GM19324 (cell line): ENCODE data around the gene SPCS2.
A peak's percentile ranks its signal among the peaks of the same experiment; 100 is the strongest.

Source experiments
- ATAC-seq: cut with Tn5 transposase; IDR thresholded peaks from one replicate; pipeline ENCODE4 v1.9.1; 2021; ENCODE audit warnings: mild to moderate bottlenecking, moderate library complexity; ENCODE audit not compliant: unreplicated experiment, low FRiP score

The SPCS2 gene

DNA sequence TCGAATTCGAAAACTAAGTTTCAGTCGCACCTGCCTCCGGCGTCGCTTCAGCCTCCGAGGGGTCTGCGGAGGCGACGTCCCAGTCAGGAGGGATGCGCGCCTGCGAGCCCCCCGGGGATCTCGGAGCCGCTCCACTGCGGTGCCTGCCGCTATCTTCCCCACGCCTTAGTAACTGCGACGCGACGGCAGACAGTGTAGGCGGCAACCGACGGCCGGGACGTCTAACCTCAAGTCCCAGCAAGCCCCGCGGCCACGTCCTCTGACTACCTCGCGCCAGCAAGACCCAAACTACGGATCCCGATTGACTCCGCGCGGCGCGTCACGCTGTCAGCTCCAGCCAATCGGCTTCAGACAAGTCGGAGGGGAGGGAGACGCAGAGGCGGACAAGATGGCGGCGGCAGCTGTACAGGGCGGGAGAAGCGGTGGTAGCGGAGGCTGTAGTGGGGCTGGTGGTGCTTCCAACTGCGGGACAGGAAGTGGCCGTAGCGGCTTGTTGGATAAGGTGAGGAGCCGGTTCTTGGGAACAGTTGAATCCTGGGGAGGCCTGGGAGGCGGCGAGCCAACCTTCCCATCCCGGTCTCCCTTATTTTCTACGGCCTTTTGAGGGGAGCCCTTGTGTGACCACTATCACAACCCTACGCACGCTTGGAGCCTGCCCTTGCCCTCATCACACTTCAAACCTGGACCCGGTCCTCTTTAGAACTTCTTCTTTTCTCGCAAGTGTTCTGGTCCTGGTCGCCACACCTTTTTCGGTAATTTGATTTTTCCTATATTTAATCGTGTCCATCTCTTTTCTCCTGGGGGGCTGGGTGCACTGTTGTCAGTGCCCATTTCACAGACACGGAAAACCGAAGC, at the start of gene SPCS2, which contains the start of gene XRRA1:
TSS of gene SPCS2 (plus strand) at position 369 of the 855 bp plus-strand sequence. CDS start at position 389, 20 bp downstream.
TSS of gene XRRA1 (minus strand) at position 194 of the 855 bp plus-strand sequence. CDS start 8,213 bp downstream, outside the sequence.
- peak; percentile 87 for ATAC-seq

DNA sequence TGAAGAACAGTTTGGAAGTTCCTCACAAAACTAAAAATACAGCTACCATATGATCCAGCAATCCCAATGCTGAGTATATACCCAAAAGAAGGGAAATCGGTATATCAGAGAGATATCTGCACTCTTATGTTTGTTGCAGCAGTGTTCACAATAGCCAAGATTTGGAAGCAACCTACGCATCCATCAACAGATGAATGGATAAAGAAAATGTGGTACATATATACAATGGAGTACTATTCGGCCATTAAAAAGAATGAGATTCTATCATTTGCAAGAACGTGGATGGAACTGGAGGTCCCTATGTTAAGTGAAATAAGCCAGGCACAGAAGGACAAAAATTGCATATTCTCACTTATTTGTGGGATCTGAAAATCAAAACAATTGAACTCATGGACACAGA, 46.7 kb upstream of the SPCS2 start:
- no peak for ATAC-seq

DNA sequence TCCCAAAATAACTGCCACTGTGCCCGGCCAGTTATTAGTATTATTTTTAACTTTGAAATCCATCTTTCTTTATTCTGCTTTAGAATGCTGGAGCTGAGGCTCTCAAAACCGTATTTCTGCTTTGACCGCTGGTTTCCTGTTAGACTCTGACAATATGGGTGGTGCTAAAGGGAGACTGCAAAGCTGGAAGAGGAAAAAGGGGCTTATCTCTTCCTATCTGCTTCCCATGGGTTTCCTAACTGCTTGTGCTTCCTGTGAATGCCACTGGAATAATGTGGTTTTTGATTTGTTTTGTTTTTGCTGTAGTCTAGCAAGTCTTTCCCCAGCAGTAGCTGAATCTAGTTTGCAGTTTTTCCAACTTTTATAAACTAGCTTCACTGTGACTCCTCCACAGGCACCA, 43.7 kb upstream of the SPCS2 start:
- ATAC-seq, result no peak

DNA sequence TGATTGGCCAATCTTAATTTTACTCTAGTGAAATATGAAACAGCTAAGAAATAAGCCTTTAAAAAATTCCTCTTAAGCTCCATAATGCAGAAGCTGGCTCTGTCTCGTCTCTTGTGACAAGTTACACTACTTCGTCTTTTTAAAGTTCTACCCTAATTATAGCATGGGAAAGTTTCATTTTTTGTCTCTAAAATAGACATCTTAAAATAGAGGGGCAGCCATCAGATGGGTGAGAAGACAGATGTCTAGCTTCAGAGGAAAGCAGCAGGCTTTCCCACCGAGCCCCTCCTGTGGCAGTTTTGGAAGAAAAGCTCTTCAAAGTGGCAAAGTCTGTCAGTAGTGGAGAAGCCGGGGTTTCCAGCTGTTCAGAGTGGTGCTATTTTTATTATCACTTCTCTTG, 39.7 kb upstream of the SPCS2 start:
- no peak for ATAC-seq

DNA sequence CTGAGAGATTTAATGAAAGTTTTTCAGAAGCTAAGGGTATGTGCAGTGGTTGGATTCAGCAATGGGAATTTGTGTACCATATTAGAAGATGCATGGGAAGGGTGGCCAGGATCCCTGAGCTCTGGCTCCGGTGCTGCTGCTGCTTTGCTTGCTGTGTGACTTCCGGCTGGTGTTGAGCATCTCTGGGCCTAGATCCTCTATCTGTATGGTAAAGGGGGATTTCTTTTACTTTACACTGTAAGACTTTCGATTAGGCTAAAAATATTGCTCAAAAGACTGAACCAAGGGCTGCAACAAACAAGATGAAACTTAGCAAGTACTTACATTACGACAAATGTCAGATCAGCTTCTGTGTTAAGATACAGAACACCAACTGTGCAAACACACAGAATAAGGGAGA, 39.3 kb upstream of the SPCS2 start:
- ATAC-seq, result no peak

DNA sequence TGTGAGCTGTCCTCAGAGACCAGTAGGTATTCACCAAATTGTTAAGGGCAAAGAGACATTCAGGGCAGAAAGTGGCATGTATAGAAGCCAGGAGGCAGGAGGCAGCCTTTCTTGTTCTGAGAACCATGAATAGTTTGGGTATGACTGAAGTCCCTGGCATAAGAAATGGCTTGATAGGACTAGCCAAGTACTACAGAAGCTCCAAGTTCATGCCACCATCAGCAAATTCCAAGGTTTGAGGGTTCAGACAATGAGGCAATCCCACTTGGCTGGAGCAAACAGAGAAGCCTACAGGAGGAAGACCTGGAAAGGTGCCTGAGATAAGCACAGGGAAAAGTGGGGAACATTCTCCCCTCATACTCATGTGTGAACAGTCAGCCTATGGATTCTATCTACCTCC, 25.9 kb upstream of the SPCS2 start:
- ATAC-seq, result no peak

DNA sequence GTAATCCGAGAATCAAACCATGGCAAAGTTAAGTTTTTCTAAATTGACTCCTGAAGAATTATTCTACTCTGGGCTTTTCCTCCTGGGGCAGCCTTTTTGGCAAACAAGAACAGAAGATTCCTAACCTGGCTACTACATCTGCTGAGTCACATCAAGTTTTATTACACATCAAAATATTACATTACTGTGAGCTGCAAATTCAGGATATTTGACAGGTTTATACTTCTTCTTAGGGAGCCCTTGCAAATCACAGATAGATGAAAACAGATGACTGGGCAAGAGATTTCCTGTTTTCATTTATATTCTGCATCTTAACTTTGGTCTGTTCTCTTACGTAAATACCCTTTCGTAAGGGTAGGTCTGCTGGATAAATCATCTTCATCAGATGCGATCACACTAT, 23.8 kb upstream of the SPCS2 start:
- no peak for ATAC-seq

DNA sequence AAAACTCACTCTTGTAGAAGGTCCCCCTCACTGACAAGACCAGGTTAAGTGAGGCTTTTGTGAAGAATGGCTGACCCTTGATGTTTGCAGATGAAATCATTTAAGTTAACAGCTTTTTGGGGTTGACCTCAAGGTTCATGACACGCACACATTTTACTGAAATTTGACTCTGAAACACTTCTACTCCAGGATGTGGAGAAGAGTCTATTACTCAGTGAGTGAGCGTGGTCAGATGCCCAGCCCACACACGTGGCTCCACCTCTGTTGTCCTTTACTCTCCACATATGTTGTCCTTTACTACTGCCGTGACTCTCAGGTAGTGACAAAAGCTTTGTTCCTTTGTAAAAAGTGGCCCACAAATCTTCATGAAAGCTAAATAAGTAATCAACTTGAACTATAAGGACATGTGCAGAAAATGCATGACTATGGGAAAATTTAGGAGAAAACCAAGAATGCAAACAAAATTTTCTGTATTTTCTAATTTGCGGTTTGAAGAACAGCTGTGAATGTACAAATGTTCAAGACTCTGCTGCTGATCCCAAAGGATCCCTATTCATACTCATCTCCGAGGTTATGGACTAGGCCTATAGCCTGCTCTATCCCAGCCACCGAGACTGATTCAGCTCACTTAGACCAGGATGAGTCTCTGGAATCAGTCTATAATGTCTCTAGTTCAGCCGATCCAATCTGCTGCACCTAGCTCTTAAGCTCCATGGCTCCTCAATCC, 22.6 kb upstream of the SPCS2 start:
- no peak for ATAC-seq

DNA sequence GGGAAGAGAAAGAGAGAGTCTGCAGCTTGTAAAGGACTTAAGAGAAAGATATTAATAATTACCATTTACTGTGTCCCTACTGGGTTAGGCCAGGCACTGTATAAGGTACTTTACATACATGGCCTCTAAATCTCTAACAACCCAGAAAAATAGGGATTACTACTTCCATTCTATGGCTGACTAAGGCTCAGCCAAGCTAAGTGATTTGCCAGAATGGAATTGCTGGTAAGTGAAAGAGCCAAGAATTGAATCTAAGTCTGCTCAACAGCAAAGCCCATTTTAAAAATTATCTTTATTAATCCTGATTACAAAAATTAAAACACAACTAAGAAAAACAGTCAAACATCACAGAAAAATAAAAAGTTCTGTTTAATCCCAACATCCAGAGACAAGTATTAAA, 21.6 kb upstream of the SPCS2 start:
- ATAC-seq, result no peak

DNA sequence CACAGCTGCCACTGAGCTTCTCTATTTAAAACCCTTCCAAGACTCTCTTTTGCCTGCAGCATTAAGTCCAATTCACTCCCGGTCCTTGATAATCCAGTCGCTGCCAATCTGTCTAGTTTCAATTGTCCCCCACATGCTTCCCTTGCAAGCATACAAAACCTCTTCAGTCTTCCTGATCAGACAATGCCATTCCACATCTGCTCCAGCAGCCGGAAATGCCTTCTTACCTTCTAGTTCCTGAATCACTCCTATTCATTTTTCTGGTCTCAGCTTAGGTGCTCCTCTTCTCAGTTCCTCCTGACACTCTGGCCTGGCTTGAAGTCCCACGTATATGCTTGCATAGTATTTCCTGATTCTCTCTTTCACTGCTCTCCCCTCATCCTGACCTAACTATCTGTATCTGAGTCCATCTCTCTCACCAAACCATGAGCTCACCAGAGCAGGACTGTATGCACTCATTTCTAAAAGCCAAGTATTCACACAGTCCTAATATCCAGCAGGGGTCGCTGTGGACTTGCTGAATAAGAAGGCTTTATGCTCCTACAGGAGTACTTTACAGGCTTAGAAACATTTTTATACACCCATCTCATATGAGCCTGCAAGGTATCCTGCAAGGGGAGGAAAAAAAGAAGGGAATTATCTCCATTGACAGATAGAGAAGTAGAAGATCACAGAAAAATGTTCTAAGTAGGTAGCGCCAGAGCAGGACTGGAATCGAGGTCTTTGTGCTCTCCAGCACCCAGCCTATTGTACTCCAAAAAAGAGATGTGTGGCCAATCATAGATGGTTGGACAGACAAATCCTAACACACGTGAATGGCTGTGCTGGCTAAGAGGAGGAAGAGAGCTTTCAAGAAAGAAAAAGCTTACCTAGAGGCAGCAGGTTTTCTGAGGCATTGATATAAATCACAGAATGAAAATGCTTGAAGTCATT, 19.4 kb upstream of the SPCS2 start:
- ATAC-seq, result no peak

DNA sequence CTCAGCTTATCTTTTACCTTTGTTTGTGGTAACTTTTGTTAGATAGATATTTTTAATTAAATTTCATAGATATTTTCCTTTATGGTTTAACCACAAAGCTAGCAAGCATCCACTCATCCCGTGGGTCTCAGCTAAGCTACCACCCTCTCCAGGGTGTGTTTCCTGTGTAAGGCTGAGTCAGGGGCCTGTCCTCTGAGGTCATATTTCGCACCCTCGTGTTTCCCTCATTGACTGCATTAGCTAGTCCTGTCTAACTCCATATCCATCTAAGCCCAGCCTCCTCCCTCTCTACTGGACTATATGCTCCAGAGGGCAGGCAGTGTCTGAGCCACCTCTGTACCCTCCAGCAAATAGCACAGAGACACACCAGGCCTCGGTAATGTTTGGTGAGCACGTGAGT, 16.9 kb upstream of the SPCS2 start:
- ATAC-seq, result no peak

DNA sequence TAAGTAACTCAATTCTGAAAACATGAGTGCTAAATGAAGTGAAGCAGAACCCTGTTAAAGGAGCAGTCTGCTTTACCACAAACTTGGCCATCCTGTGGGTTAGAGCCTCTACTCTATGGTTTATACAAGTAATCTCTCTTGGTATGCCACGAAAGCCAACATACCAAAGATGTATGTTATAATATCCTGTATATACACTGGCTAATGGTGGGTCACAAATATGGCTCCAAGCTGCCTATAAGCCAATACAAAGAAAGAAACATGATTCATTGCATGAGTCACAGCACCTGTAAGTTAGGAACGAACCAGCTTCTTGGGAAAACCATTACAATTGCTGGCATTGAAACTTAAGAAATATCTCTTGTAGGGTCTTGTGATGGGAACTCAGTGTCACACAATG, 16.3 kb upstream of the SPCS2 start:
- ATAC-seq, result no peak

DNA sequence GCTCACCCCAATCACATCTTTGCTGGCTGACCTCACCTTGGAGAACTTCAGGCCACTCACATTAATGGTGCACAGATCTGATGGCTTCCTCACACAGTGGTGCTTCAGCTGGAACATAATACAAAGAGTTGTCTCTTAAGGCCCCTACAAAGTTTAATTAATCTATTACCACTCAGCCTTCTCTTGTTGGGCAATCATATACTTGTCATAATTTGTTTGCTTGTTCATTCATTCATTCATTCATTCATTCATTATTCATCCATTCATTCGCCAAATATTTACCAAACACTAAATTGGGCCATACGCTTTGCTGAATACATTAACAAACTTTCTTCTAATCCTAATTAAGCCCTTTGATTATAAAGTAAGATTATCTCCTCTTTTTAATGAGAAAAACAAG, 15.3 kb upstream of the SPCS2 start:
- ATAC-seq, result no peak

DNA sequence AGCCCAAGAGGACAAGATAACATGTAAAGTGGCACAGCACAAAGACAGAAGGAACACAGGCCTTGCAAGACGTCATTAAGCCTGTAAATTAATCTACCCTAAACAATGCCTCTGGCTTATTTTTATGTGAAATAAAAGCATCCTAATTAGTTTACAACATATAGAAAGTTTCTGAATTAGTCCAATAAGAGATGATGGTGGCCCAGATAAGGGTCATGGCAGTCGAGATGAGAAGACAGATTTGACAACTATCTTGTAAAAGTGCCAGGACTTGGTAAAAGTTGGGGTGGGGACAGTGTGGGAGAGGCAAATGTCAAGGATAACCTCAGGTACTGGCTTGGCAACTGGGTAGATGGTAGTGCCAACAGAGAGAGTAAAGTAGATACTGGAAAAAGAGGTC, 13.8 kb upstream of the SPCS2 start:
- no peak for ATAC-seq

DNA sequence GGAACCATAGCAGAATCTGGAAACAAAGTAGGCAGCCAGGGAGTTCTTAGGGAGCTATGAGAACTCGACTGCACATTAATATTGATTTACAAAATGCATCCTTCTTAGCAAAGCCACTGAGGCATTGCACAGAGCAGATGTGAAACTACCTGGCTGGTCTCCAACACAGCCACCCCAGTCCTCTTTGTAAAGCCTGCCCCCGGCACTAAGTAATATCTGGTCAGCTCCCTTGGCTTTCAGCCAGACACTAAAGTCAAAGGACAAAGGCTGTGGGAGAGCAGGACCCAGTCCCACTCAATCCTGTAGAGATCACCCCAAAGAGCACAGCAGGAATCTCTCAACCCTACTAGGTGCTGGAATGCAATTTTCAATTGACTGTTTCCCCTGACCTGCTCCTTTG, 13.0 kb upstream of the SPCS2 start:
- ATAC-seq, result no peak

DNA sequence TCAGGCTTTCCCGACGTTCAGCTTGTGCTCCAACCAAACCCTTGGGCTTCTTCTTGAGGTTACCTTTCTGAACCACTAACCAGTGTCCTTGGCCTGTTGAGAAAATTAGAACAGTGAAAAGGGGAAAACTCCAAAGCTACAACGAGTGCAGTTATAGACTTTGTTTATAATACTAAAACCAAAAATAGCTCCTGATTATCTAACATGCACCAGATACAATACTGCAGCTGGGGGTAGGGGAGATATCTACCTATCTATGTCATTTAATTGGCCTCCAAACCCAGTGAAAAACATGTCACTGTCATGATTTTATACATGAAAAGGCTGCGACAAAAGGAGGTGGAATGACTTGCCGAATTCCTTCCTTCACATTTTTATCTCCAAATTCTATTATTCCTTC, 12.1 kb upstream of the SPCS2 start:
- ATAC-seq, result no peak

DNA sequence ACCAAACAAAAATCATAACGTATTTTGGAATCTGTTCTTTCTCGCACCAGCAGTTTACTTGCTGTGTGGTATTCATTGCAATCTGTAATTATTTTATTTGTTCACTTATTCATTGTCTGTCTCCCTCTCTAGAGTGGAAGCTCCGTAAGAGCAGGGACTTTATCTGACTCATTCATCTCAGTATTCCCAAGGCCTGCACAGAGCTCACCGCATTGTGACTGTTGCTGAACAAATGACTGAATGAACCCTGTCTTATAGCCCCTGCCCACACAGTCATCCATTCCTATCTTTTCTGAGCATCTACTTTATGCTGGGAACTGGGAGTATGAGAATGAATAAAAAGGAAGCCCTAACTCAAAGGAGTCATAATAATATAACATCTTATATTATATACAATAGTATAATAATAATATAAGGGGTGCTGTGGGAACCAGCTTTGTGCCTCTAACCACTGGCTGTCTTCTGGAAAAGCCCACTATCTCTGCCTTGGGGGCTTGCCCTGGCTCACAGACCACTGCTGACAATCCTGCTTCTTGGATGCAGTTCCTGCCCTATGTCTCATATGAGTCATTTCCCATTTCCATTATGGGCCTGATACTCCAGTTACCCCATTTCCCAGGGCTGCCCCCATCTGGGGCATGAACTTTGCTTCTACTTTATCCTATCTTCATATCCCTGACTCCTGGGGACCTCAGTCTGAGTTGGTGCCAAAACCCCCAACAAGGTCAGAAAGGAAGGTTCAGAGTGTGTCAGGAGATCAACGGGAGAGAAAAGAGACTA, 11.2 kb upstream of the SPCS2 start:
- ATAC-seq, result no peak

DNA sequence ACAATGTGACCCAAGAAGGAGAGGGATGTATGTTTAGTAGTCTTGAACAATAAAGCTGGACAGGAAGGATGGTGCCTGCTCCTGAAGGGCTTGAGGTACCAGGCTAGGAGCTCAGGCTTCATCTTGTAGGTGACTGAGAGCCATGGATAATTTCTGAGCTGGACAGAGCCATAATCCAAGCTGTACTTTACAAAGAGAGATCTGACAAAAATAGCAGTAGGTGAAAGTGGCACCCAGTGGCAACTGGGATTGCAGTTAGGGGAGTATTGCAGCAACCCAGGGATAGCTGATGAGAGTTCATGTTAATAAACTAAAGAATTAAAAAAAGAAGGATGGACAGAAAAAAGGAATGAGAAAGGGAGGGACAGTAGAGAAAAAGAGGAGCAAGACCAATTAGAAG, 7.6 kb upstream of the SPCS2 start:
- no peak for ATAC-seq

DNA sequence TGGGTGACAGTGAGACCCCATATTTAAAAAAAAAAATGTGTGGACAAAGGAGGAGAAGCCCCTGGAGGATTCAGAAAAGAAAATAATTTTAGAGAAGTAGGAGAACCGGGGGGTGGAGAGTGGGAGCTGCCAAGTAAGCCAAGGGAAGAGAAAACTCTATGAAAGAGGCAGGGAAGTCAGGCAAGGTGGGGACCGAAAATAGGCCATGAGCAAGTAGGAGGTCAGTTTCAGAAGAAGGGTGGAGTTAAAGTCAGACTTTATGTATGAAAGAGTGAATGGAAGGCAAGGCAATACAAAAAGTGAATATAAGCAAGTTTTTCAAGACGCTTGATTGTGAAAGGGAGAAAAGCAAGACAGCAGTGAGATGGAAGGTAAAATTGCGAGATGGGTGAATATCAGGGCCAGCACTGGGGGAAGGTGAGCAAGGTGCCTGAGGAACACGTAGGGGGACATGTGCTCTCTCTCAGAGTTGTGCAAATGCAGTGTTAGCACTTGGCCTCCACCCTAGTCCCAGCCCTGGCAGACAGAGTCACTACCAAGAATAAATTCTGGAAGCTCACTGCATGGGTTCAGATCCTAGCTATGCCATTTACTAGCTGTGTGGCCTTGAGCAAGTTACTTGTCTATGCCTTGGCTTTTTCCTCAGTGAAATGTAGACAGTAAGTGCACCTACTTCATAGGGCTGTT, 6.8 kb upstream of the SPCS2 start:
- ATAC-seq, result no peak

DNA sequence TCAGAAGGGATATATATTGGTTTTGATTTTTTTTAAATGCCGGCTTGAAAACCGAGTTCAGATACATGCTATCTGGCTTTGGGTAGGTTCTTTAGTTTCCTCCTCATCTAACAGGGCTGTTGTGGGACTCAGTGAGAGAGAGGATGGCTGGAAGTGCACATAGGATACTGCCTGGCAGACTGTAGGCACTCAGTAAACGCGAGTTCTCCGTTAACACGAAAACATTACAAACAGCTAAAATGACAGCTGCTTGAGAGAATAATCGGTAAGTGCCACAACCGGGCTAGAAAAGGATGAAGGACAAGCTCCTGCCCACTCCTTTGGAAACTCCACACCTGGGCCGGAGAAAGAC, 544 bp upstream of the SPCS2 start:
- peak; percentile 6 for ATAC-seq
